Naive B cell (primary cell): ENCODE results near the gene ADIPOR2. TPM values are rescaled to one million over a fixed set of nuclear protein-coding genes. Genes with fewer than 3 reads are reported as not detected.
"Not testable (repeated sequence)": the region's sequence is repeated elsewhere in the genome, so short reads cannot be mapped to it uniquely, and the experiment has no call there.

Source experiments
- ATAC-seq, 2 donors: fragments of 150-1000 bp; cut with Tn5 transposase; 2 replicates each; pipeline ENCODE4 v1.10.0; 2021; ENCODE audit warnings: low read depth in 2 of 2, mild to moderate bottlenecking in 2 of 2, moderate library complexity in 2 of 2
- DNase-seq: peaks from one replicate; pipeline ENCODE4 v3.0.0; 2022
- H3K27ac Mint-ChIP-seq, 6 donors: one replicate each; pipeline ENCODE4 v1.8.0; 2020 to 2022; ENCODE audit warnings: mild to moderate bottlenecking in 6 of 6, mixed read lengths in 6 of 6, moderate library complexity in 5 of 6, inconsistent platforms in 2 of 6
- H3K27me3 Mint-ChIP-seq, 3 donors: one replicate each; pipeline ENCODE4 v1.8.0; 2021 to 2022; ENCODE audit warnings: mixed read lengths in 3 of 3, mild to moderate bottlenecking in 1 of 3
- H3K36me3 Mint-ChIP-seq, 2 donors: one replicate each; pipeline ENCODE4 v1.8.0; 2020 to 2022; ENCODE audit warnings: mixed read lengths in 2 of 2, inconsistent platforms in 1 of 2, mild to moderate bottlenecking in 1 of 2
- H3K4me1 Mint-ChIP-seq, 3 donors: one replicate each; pipeline ENCODE4 v1.8.0; 2020 to 2022; ENCODE audit warnings: mixed read lengths in 3 of 3, inconsistent platforms in 1 of 3, mild to moderate bottlenecking in 1 of 3, moderate library complexity in 1 of 3
- H3K4me3 Mint-ChIP-seq, 8 donors: one replicate each; pipeline ENCODE4 v1.8.0; 2020 to 2022; ENCODE audit warnings: mild to moderate bottlenecking in 8 of 8, mixed read lengths in 8 of 8, moderate library complexity in 8 of 8, inconsistent platforms in 2 of 8
- H3K9me3 Mint-ChIP-seq, 7 donors: one replicate each; pipeline ENCODE4 v1.8.0; 2020 to 2022; ENCODE audit warnings: mixed read lengths in 7 of 7, mild to moderate bottlenecking in 5 of 7, inconsistent platforms in 2 of 7, moderate library complexity in 1 of 7
- polyA plus RNA-seq, 6 donors: library from polyadenylated mRNA; unstranded; fragments of 300-500 nt; fragmentation: Illumina TruSeq; gene quantifications; one replicate each; pipeline ENCODE4 v1.2.3, GENCODE V29; 2021; ENCODE audit warnings: low read depth in 6 of 6

ADIPOR2 gene
- polyA plus RNA-seq, 6 donors from 2014 or later: 2.4 to 4.2 (median 3.7) TPM

DNA sequence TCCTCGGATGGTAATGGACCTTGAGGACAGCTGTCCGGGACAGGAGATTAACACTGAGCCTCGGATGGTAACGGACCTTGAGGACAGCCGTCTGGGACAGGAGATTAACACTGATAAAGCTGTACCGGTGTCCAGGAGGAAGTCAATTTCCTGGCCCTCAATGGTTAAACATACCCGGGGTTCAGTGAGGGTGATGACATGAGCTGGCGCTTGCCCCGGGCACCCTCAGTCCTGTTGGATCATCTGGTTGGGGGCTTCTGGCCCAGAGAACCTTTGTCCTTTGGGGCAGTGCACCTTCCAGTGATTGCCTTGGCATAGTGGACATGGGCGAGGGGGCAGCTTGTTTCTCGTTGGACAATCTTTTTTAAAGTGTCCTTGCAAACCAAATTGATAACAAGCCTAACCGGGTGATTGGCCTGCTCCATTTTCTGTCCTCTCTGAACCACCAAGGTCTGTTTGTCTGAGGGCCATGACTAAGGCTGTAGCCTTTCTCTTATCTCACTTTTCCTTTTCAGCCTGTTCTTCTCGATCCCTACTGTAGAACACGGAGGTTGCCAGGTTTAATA lies 23.0 kb downstream of the ADIPOR2 start:
- H3K27ac Mint-ChIP-seq: peak overlapping the region in 1 of 6 donors; percentile 65
- H3K36me3 Mint-ChIP-seq: peaks cover 15 to 16% of the 10 kb centered on the region in 2 donors
- DNase-seq, H3K27me3 Mint-ChIP-seq, H3K4me3 Mint-ChIP-seq, ATAC-seq: not testable (repeated sequence)
- H3K9me3 Mint-ChIP-seq: peaks cover 4 to 21% (median 16%) of the 10 kb centered on the region in 7 donors
- H3K4me1 Mint-ChIP-seq: peaks cover 32 to 61% (median 35%) of the 10 kb centered on the region in 3 donors

DNA sequence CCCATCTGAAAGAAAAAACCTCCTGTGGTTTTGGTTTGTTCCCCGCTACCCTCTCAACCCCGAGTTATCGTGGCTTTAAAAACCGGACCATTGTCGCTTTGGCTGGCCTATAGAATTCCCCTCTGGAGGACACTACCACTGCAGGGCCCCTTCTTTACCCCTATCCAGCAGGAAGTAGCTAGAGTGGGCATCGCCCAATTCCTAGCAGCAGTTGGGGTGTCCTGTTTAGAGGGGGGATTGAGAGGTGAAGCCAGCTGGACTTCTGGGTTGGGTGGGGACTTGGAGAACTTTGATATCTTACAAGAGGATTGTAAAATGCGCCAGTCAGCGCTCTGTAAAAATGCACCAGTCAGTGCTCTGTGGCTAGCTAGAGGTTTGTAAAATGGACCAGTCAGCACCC lies 24.6 kb downstream of the ADIPOR2 start:
- DNase-seq, H3K4me3 Mint-ChIP-seq, H3K27me3 Mint-ChIP-seq, ATAC-seq: not testable (repeated sequence)
- Mint-ChIP-seq H3K9me3 (peaks cover 4 to 21% (median 16%) of the 10 kb centered on the region in 7 donors), H3K36me3 (peaks cover 15 to 16% of the 10 kb centered on the region in 2 donors), H3K27ac (peak overlapping the region in 3 of 6 donors; percentile 44 to 90 (median 69)), H3K4me1 (peaks cover 37 to 58% (median 50%) of the 10 kb centered on the region in 3 donors)

DNA sequence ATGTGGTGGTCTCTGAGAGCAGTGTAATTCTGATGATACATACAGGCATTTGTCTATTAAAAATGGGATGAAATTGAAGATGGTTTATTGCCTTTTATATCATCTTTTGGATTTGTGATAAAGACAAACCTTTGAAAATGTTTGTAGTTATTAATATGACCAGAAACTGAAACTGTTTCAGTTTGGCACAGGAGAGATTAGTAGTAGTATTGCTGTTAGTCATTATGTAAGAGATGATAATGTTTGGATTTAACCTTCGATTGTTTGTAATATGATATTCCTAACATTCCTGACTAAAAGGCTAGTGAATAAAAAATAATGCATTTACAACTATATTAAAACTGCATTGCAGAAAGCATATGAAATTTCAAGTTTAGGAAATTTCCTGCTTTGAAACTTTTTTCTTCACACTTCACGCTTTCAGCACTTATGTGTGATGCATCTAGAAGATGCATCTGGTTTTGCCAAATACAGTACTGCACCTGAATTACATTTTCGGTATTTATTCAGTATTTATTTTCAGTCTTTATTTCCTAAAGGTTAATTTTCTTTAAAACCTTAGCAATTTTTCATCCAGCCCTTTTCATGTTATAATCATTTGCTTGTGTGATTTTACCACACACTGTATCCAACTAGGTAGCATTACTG lies 25.5 kb downstream of the ADIPOR2 start:
- H3K9me3 Mint-ChIP-seq: peaks cover 4 to 21% (median 16%) of the 10 kb centered on the region in 7 donors
- H3K4me1 Mint-ChIP-seq: peaks cover 35 to 56% (median 53%) of the 10 kb centered on the region in 3 donors
- DNase-seq (no peak), ATAC-seq (no peak)
- H3K4me3 Mint-ChIP-seq: peak overlapping the region in 4 of 8 donors; percentile 6 to 63 (median 36)
- peaks cover 15 to 16% of the 10 kb centered on the region in 2 donors for H3K36me3 Mint-ChIP-seq
- no peaks in the 10 kb centered on the region for H3K27me3 Mint-ChIP-seq
- H3K27ac Mint-ChIP-seq: peak overlapping the region in 5 of 6 donors; percentile 1 to 90 (median 3)

DNA sequence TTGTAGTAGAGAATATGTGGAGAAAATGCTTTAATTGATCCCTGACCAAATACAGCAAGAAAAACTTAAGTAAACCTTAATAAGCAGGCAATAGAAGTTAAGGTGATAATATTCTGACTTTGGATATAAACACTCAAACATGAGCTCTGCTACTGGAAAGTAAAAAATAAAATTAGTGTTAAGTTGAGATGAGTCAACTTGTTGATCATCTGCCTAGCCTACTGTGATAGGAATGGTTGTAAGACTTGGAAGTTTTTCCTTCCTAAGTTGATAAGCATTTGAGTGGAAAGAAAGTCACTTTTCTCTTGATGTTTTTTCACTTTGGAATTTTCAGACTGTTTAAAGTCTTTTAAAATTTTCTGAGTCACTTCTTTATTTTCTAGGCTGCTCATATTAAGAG lies 26.0 kb downstream of the ADIPOR2 start:
- peak overlapping the region in 2 of 6 donors; percentile 3 to 47 for H3K27ac Mint-ChIP-seq
- H3K9me3 Mint-ChIP-seq: peaks cover 4 to 21% (median 16%) of the 10 kb centered on the region in 7 donors
- no peak for ATAC-seq
- H3K4me3 Mint-ChIP-seq: peak overlapping the region in 2 of 8 donors; percentile 12 to 63
- peaks cover 15 to 16% of the 10 kb centered on the region in 2 donors for H3K36me3 Mint-ChIP-seq
- DNase-seq: no peak
- peaks cover 35 to 56% (median 53%) of the 10 kb centered on the region in 3 donors for H3K4me1 Mint-ChIP-seq
- H3K27me3 Mint-ChIP-seq: no peaks in the 10 kb centered on the region

DNA sequence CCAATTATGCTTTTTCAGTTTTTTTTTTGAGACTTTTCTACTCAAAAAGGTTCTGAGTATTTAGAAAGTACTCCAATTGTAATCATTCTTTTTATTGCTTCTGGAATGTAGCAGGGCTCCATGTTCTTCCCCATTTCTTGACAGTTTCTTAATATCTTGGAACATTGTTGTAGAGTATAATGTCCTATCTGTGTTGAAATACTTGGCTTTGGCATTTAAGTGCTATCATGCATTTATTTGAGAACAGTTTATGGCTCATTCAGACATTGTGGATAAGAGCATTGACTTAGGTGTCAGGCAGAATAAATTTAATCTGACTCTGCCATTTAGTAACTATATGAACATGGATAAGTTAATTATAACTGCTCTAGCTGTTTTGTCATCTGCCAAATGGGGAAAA lies 28.3 kb downstream of the ADIPOR2 start:
- Mint-ChIP-seq H3K4me3 (no peak overlapping the region), H3K9me3 (peaks cover 4 to 18% (median 15%) of the 10 kb centered on the region in 7 donors), H3K4me1 (peaks cover 41 to 70% (median 62%) of the 10 kb centered on the region in 3 donors), H3K27me3 (no peaks in the 10 kb centered on the region), H3K36me3 (peaks cover 14% of the 10 kb centered on the region in 2 donors), H3K27ac (peak overlapping the region in 2 of 6 donors; percentile 15 to 59)
- no peak for ATAC-seq
- DNase-seq: no peak

DNA sequence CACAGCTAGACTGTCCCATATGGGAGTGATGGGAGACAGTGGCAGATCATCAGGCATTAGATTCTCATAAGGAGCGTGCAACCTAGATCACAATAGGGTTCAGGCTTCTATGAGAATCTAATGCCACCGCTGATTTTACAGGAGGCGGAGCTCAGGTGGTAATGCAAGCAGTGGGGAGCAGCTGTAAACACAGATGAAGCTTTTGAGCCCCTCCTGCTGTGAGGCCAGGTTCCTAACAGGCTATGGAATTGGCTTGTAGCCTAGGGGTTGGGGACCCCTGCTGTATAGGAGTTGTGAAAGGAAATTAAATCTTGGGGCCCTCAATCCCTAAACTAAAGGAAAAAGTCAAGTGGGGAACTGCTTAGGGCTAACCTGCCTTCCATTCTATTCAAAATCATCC lies 29.6 kb downstream of the ADIPOR2 start:
- peaks cover 4 to 8% of the 10 kb centered on the region in 2 donors for H3K36me3 Mint-ChIP-seq
- H3K4me1 Mint-ChIP-seq: peaks cover 40 to 66% (median 55%) of the 10 kb centered on the region in 3 donors
- no peaks in the 10 kb centered on the region for H3K27me3 Mint-ChIP-seq
- no peak overlapping the region for H3K4me3 Mint-ChIP-seq
- H3K27ac Mint-ChIP-seq: peak overlapping the region in 1 of 6 donors; percentile 90
- DNase-seq (no peak), ATAC-seq (no peak)
- peaks cover 0 to 6% (median 5%) of the 10 kb centered on the region in 7 donors for H3K9me3 Mint-ChIP-seq

DNA sequence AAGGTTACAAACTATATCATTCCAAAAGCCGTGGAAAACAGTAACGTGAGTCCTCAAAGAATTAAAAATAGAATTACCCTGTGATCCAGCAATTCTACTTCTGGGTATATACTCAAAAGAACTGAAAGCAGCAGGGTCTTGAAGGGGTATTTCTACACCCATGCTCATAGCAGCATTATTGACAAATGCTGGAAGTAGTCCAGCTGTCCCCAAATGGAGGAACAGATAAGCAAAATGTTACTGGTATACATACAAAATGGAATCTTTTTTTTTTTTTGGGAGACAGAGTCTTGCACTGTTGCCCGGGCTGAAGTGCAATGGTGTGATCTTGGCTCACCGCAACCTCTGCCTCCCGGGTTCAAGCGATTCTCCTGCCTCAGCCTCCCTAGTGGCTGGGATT lies 32.9 kb downstream of the ADIPOR2 start:
- Mint-ChIP-seq H3K27ac (peak overlapping the region in 2 of 6 donors; percentile 71 to 80), H3K4me1 (peaks cover 31 to 71% (median 47%) of the 10 kb centered on the region in 3 donors), H3K4me3 (no peak overlapping the region), H3K27me3 (no peaks in the 10 kb centered on the region), H3K9me3 (no peaks in the 10 kb centered on the region), H3K36me3 (peaks cover 8 to 9% of the 10 kb centered on the region in 2 donors)
- ATAC-seq: no peak
- DNase-seq: no peak

DNA sequence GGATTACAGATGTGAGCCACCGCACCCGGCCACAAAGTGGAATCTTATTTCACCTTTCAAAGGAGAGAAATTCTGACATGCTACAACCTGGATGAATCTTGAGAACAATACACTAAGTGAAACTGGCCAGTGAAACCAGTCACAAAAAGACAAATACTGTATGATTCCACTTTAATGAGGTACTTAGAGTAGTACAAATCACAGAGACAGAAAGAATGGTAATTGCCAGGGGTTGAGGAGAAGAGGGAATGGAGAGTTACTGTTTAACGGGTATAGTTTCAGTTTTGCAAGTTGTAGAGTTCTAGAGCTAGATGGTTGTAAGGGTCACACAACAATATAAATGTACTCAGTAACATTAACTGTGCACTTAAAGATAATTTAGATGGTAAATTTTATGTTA lies 33.4 kb downstream of the ADIPOR2 start:
- no peak for ATAC-seq
- peaks cover 8 to 9% of the 10 kb centered on the region in 2 donors for H3K36me3 Mint-ChIP-seq

DNA sequence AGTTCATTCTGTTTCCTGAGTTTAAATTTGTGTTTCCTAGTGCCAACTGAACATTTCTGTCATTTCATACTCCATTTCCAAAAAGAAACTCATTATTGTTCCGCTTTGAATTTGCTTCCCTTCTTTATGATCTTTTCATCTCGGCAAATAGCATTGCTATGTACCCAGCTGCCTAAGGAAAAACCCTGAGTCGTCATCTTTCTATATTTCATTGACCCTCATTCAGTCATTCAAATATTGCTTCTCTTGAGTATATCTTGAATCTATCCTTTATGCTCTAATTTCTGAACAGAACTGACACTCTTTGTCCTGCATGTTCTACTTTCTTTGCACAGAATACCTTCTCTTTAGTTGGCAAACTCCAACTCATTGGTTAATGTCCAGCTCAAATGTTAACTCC lies 35.9 kb downstream of the ADIPOR2 start:
- H3K9me3 Mint-ChIP-seq: no peaks in the 10 kb centered on the region
- H3K4me3 Mint-ChIP-seq: no peak overlapping the region
- no peaks in the 10 kb centered on the region for H3K27me3 Mint-ChIP-seq
- DNase-seq: no peak
- no peak for ATAC-seq
- peaks cover 8 to 9% of the 10 kb centered on the region in 2 donors for H3K36me3 Mint-ChIP-seq
- H3K27ac Mint-ChIP-seq: peak overlapping the region in 3 of 6 donors; percentile 5 to 41 (median 6)
- H3K4me1 Mint-ChIP-seq: peaks cover 16 to 43% (median 31%) of the 10 kb centered on the region in 3 donors

More for the DNA sequence above, 33.4 kb downstream of the ADIPOR2 start:
- no peak for DNase-seq
- Mint-ChIP-seq H3K4me1 (peaks cover 31 to 67% (median 47%) of the 10 kb centered on the region in 3 donors), H3K9me3 (no peaks in the 10 kb centered on the region), H3K4me3 (peak overlapping the region in 1 of 8 donors; percentile 1), H3K27ac (peak overlapping the region in 3 of 6 donors; percentile 64 to 80 (median 71)), H3K27me3 (no peaks in the 10 kb centered on the region)

DNA sequence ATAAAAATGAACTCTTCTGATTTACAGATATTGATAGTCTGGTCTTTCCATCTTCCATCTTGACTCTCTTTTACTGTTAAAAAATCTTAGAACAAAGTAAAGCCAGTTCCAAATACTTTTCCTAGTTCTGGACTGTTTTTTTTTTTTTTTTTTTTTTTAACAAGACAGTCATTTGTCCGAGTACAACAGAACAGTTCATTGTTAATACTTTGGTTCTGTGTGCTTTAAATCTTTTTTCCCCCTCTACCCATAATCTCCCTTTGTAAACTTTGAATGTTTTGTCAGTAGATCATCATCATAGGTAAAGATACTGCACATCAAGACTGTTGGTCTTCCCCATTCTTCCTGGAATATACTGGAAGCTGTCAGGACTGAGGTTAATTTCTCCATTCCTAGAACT lies 38.0 kb downstream of the ADIPOR2 start:
- no peaks in the 10 kb centered on the region for H3K27me3 Mint-ChIP-seq
- H3K27ac Mint-ChIP-seq: peak overlapping the region in 1 of 6 donors; percentile 27
- DNase-seq (no peak), ATAC-seq (no peak)
- peaks cover 9 to 24% (median 19%) of the 10 kb centered on the region in 3 donors for H3K4me1 Mint-ChIP-seq
- H3K4me3 Mint-ChIP-seq: no peak overlapping the region
- H3K36me3 Mint-ChIP-seq: peaks cover 8 to 9% of the 10 kb centered on the region in 2 donors
- no peaks in the 10 kb centered on the region for H3K9me3 Mint-ChIP-seq

DNA sequence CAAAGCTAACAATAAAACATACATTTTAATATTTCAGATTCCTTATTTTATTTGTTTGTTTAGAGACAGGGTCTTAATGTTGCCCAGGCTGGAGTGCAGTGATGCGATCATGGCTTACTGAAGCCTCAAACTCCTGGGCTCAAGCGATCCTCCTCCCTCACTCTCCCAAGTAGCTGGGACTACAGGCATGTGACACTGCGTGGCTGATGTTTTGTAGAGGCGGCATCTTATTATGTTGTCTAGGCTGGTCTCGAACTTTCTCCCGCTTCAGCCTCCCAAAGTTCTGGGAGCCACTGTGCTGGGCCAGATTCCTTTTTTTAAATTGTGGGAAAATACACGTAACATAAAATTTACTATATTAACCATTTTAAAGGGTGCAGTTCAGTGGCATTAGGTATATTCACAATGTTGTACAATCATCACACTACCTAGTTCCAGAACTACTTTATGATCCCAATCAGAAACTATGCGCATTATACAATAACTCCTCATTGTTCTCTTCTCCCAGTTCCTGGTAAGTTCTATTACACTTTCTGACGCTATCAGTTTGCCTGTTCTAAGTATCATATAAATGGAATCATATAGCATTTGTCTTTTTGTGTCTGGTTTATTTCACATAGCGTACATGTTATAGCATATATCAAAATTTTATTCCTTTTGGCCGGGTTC lies 40.3 kb downstream of the ADIPOR2 start:
- Mint-ChIP-seq H3K27ac (peak overlapping the region in 2 of 6 donors; percentile 53 to 70), H3K9me3 (no peaks in the 10 kb centered on the region), H3K27me3 (no peaks in the 10 kb centered on the region), H3K4me3 (peak overlapping the region in 1 of 8 donors; percentile 29), H3K36me3 (peaks cover 0 to 9% of the 10 kb centered on the region in 2 donors), H3K4me1 (peaks cover 5 to 20% (median 12%) of the 10 kb centered on the region in 3 donors)
- no peak for DNase-seq
- no peak for ATAC-seq

DNA sequence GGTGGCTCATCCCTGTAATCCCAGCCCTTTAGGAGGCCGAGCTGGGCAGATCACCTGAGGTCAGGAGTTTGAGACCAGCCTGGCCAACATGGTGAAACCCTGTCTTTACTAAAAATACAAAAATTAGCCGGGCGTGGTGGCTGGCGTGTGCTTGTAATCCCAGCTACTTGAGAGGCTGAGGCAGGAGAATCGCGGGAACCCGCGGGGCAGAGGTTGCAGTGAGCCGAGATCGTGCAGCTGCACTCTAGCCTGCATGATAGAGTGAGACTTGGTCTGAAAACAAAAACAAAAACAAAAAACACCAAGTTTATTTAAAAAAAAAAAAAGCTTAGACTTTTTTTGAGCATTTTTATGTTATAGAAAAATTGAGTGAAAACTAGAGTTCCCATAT lies 40.8 kb downstream of the ADIPOR2 start:
- peak overlapping the region in 2 of 6 donors; percentile 53 to 70 for H3K27ac Mint-ChIP-seq
- DNase-seq, ATAC-seq, H3K9me3 Mint-ChIP-seq, H3K4me3 Mint-ChIP-seq, H3K27me3 Mint-ChIP-seq: not testable (repeated sequence)
- peaks cover 8 to 19% (median 11%) of the 10 kb centered on the region in 3 donors for H3K4me1 Mint-ChIP-seq
- H3K36me3 Mint-ChIP-seq: peaks cover 0 to 11% of the 10 kb centered on the region in 2 donors

DNA sequence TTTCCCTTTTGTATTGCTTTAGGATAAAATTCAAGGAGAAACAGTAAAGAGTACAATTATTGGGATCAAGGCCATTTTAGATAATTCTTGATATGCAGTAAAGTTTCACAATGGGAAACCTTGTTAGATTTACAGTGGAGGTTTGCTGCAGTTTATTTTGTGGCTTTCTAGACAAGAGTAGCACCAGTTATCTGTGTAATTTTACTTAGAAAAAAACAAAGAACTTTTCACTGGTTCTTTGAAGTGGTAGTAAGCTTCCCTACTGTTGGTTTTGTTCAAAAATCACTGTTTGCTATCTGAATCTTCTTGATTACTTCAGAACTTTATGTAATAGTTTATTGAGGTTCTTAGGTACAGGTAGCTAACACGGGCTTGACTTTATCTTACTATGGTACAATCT lies 42.0 kb downstream of the ADIPOR2 start:
- H3K36me3 Mint-ChIP-seq: peaks cover 0 to 6% of the 10 kb centered on the region in 2 donors
- no peak for ATAC-seq
- peaks cover 10 to 21% (median 17%) of the 10 kb centered on the region in 3 donors for H3K4me1 Mint-ChIP-seq
- no peak overlapping the region for H3K27ac Mint-ChIP-seq
- no peaks in the 10 kb centered on the region for H3K9me3 Mint-ChIP-seq
- no peak for DNase-seq
- H3K4me3 Mint-ChIP-seq: no peak overlapping the region
- H3K27me3 Mint-ChIP-seq: no peaks in the 10 kb centered on the region
